HG03432 (cell line): ENCODE data around the gene TIAM1.

ENCODE experiments used
- ATAC-seq: cut with Tn5 transposase; IDR thresholded peaks from one replicate; pipeline ENCODE4 v1.9.1; 2021; ENCODE audit warnings: mild to moderate bottlenecking, moderate library complexity; ENCODE audit not compliant: unreplicated experiment

Gene TIAM1

GRCh38 chr21:31176725-31177124, 167.3 kb downstream of the TIAM1 start:
- no peak for ATAC-seq

- no peak for ATAC-seq
These were observed 167.9 kb downstream of the TIAM1 start for GRCh38 chr21:31176080-31176551.

- ATAC-seq = no peak
These were observed 170.0 kb downstream of the TIAM1 start for GRCh38 chr21:31173881-31174555.

- ATAC-seq = no peak
These were observed 171.7 kb downstream of the TIAM1 start for GRCh38 chr21:31172328-31172727.

GRCh38 chr21:31164713-31165694, 179.1 kb downstream of the TIAM1 start:
- ATAC-seq = no peak

- ATAC-seq = no peak
These were observed 181.2 kb downstream of the TIAM1 start for GRCh38 chr21:31162827-31163226.

- no peak for ATAC-seq
These were observed 181.9 kb downstream of the TIAM1 start for GRCh38 chr21:31162079-31162699.

- no peak for ATAC-seq
These were observed 182.9 kb downstream of the TIAM1 start for GRCh38 chr21:31161157-31161556.

- no peak for ATAC-seq
These were observed 184.3 kb downstream of the TIAM1 start for GRCh38 chr21:31159808-31160207.

- ATAC-seq = no peak
These were observed 185.1 kb downstream of the TIAM1 start for GRCh38 chr21:31158789-31159581.

GRCh38 chr21:31157756-31158155, 186.3 kb downstream of the TIAM1 start:
- ATAC-seq = no peak

- no peak for ATAC-seq
These were observed 187.4 kb downstream of the TIAM1 start for GRCh38 chr21:31156662-31157061.

GRCh38 chr21:31156169-31156568, 187.9 kb downstream of the TIAM1 start:
- no peak for ATAC-seq

- no peak for ATAC-seq
These were observed 192.7 kb downstream of the TIAM1 start for GRCh38 chr21:31151156-31152045.

GRCh38 chr21:31145274-31145673, 198.8 kb downstream of the TIAM1 start:
- ATAC-seq = no peak

- no peak for ATAC-seq
These were observed 201.0 kb downstream of the TIAM1 start for GRCh38 chr21:31143036-31143435.

GRCh38 chr21:31142600-31142999, 201.5 kb downstream of the TIAM1 start:
- peak; percentile 60 for ATAC-seq

- no peak for ATAC-seq
These were observed 202.6 kb downstream of the TIAM1 start for GRCh38 chr21:31141389-31142000.

- ATAC-seq = no peak
These were observed 203.4 kb downstream of the TIAM1 start for GRCh38 chr21:31140676-31141075.
